SU-DHL-6 (cell line): Measurements from ENCODE around the gene IL24.

Source experiments
- H2AFZ ChIP-seq: fragments of 200-600 bp; sonication (generic); 2 replicates; pipeline ENCODE4 v1.6.1; 2014; ENCODE audit warnings: low read depth, mild to moderate bottlenecking, moderate library complexity, mixed read lengths, antibody characterized with exemption, low read length; ENCODE audit not compliant: severe bottlenecking
- H3F3A ChIP-seq: fragments of 200-600 bp; shearing (Covaris generic); 2 replicates; pipeline ENCODE4 v1.6.0; 2016; ENCODE audit warnings: antibody characterized with exemption, mild to moderate bottlenecking; ENCODE audit not compliant: insufficient read depth
- H3K27ac ChIP-seq: fragments of 200-600 bp; sonication (generic); 2 replicates; pipeline ENCODE4 v1.5.1; 2016; ENCODE audit warnings: low read depth, mild to moderate bottlenecking, low read length, moderate library complexity, mixed read lengths
- H3K27me3 ChIP-seq: fragments of 200-600 bp; sonication (generic), shearing (Covaris generic); 2 replicates; pipeline ENCODE4 v1.6.0; 2014; ENCODE audit warnings: mild to moderate bottlenecking, low read length
- H3K36me3 ChIP-seq: fragments of 200-600 bp; sonication (generic); 2 replicates; pipeline ENCODE4 v1.6.1; 2014; ENCODE audit warnings: mild to moderate bottlenecking, low read length, mixed read lengths
- H3K4me2 ChIP-seq: fragments of 300-600, 200-600 bp; shearing (Covaris generic), sonication (generic); 2 replicates; pipeline ENCODE4 v1.6.0; 2014; ENCODE audit warnings: low read length, low read depth, mild to moderate bottlenecking; ENCODE audit not compliant: poor library complexity, severe bottlenecking
- H3K4me3 ChIP-seq: fragments of 200-600 bp; sonication (generic); 2 replicates; pipeline ENCODE4 v1.5.1; 2014; ENCODE audit warnings: antibody characterized with exemption, low read length, mild to moderate bottlenecking, mixed read lengths; ENCODE audit not compliant: insufficient read depth, poor library complexity, severe bottlenecking
- H3K79me2 ChIP-seq: fragments of 200-600 bp; sonication (generic); 2 replicates; pipeline ENCODE4 v1.6.1; 2014; ENCODE audit warnings: mild to moderate bottlenecking, low read length, moderate library complexity; ENCODE audit not compliant: insufficient read depth
- H3K9ac ChIP-seq: fragments of 200-600 bp; sonication (generic); 2 replicates; pipeline ENCODE4 v1.7.0; 2014; ENCODE audit warnings: mild to moderate bottlenecking, low read length
- H3K9me2 ChIP-seq: fragments of 200-600 bp; sonication (generic); replicated peaks from 2 replicates; pipeline ENCODE4 v1.6.1; 2014; ENCODE audit warnings: low read length; ENCODE audit not compliant: insufficient read depth
- H3K9me3 ChIP-seq: fragments of 200-600 bp; sonication (generic); 2 replicates; pipeline ENCODE4 v1.6.1; 2014; ENCODE audit warnings: low read length, mixed read lengths; ENCODE audit not compliant: insufficient read depth
- H4K20me1 ChIP-seq: fragments of 200-600 bp; sonication (generic); 2 replicates; pipeline ENCODE4 v1.6.1; 2014; ENCODE audit warnings: low read depth, mild to moderate bottlenecking, antibody characterized with exemption, low read length, moderate library complexity, mixed read lengths
- CTCF ChIP-seq: fragments of 200-600 bp; sonication (generic); IDR thresholded peaks from one replicate; pipeline ENCODE4 v1.5.1; 2017; ENCODE audit warnings: antibody characterized with exemption, mild to moderate bottlenecking, low read length, moderate library complexity; ENCODE audit not compliant: insufficient read depth, poor library complexity, severe bottlenecking
- EZH2phosphoT487 ChIP-seq: fragments of 200-600 bp; sonication (generic), shearing (Covaris generic); conservative IDR thresholded peaks from 2 replicates; pipeline ENCODE4 v1.6.1; 2018; ENCODE audit warnings: mild to moderate bottlenecking, antibody characterized with exemption, low read length, moderate library complexity, mixed read lengths

The IL24 gene

DNA sequence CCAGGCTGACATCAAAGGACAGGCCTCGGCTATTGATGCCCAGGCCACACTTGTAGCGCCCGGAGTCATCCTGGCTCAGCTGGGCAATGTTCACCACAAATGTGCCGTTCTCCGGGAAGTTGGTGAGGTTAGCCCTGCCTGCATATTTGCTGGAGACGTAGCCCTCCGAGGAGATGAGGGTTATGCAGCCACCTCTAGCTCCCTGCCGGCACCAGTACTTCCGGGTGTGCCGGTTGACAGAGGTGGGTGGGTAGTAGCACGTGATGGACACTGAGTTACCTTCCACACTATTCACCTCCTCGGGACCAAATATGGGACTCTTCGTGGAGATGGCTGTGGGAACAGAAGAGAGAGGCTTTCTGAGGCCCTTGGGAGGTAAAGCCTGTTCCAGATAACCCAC, 41.9 kb downstream of the IL24 start:
- H3K79me2 ChIP-seq = no peaks in the 10 kb centered on the region
- H3K9me3 ChIP-seq = no peaks in the 10 kb centered on the region
- no peak overlapping the region for H3K4me3 ChIP-seq
- no peaks in the 10 kb centered on the region for H3K36me3 ChIP-seq
- no peaks in the 10 kb centered on the region for H3K9me2 ChIP-seq
- H3K9ac ChIP-seq = no peak overlapping the region
- no peak overlapping the region for H3K4me2 ChIP-seq
- no peaks in the 10 kb centered on the region for H3K27me3 ChIP-seq
- no peak overlapping the region for H3K27ac ChIP-seq
- H4K20me1 ChIP-seq = no peaks in the 10 kb centered on the region
- no peak for TF ChIP-seq EZH2phosphoT487
- no peak for TF ChIP-seq CTCF
- H3F3A ChIP-seq = no peaks in the 10 kb centered on the region
- no peak overlapping the region for H2AFZ ChIP-seq

DNA sequence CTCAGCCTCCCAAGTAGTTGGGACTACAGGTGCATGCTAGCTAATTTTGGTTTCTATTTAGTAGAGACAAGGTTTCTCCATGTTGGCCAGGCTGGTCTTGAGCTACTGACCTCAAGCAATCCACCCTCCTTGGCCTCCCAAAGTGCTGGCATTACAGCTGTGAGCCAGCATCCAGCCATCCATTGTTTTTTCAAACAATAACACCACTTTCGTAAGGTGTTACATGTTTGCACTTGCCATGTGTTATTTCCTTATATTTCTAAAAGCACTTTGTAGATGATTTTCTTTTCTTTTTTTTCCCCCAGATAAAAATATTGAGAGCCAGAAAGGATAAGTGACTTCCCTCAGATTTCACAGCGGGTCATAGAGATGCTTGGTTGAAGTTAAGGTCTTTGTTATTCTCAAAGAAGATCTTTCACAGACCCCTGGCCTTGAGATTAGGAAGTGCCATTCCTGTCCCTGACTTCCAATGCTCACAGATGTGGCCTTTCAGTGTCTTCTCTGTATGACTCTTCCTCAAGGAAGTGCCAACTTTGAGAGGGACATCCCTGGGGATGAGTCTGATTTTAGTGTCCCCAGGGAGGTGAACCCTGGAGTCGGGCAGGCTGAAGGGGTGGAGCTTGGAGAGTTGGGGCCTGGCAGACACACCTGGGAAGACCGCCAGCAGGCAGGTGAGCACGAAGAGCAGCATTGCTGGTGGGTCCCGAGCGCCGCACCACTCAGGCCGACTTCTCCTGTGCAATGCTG, 42.8 kb downstream of the IL24 start:
- no peaks in the 10 kb centered on the region for H3K9me2 ChIP-seq
- H4K20me1 ChIP-seq = no peaks in the 10 kb centered on the region
- H3K9me3 ChIP-seq = no peaks in the 10 kb centered on the region
- H3K27me3 ChIP-seq = no peaks in the 10 kb centered on the region
- no peak overlapping the region for H3K27ac ChIP-seq
- no peak overlapping the region for H3K4me2 ChIP-seq
- H3K36me3 ChIP-seq = no peaks in the 10 kb centered on the region
- no peak overlapping the region for H3K9ac ChIP-seq
- no peaks in the 10 kb centered on the region for H3F3A ChIP-seq
- no peaks in the 10 kb centered on the region for H3K79me2 ChIP-seq
- H3K4me3 ChIP-seq = no peak overlapping the region
- TF ChIP-seq CTCF (no peak), EZH2phosphoT487 (no peak)
- no peak overlapping the region for H2AFZ ChIP-seq

DNA sequence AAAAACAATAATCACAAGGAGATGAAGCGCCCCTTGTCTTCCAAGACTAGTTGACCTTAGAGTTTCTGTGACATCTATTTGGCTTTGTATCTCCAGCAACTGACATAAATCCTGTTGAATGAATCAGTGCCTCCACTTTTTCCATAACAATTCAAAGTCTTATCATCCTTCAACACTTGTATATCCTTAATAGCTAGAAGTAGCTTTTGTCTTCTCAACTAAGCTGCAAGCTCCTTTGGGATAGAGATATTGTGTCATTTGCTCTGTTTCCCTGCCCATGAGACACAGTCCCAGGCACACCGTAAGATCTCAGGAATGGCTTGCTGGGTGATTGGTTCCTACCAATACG, 43.3 kb downstream of the IL24 start:
- Histone ChIP-seq H3K9me3 (no peaks in the 10 kb centered on the region), H3K36me3 (no peaks in the 10 kb centered on the region), H3K27me3 (no peaks in the 10 kb centered on the region), H3K4me2 (no peak overlapping the region), H3K9ac (no peak overlapping the region), H3F3A (no peaks in the 10 kb centered on the region), H4K20me1 (no peaks in the 10 kb centered on the region), H3K79me2 (no peaks in the 10 kb centered on the region), H3K27ac (no peak overlapping the region), H2AFZ (no peak overlapping the region), H3K9me2 (no peaks in the 10 kb centered on the region), H3K4me3 (no peak overlapping the region)
- TF ChIP-seq EZH2phosphoT487 (no peak), CTCF (no peak)
